Bronchial epithelial cell (primary cell): ENCODE results near the gene PRKG1. TPM values are rescaled to one million over a fixed set of nuclear protein-coding genes. Genes with fewer than 3 reads are reported as not detected.

ENCODE experiments used
- DNase-seq: peaks from one replicate; pipeline ENCODE4 v3.0.0-alpha.2; 2010; ENCODE audit warnings: low read depth
- FAIRE-seq: peaks from 2 replicates; lab custom pipeline; 2011; peaks lifted over from hg19 to GRCh38; lab: Jason Lieb, UNC
- H3K27me3 ChIP-seq: 2 replicates; pipeline ENCODE4 v1.5.1; 2011; ENCODE audit warnings: low read length; ENCODE audit not compliant: control insufficient read depth, insufficient read depth
- H3K36me3 ChIP-seq: 2 replicates; pipeline ENCODE4 v1.5.1; 2011; ENCODE audit warnings: low read length; ENCODE audit not compliant: control insufficient read depth, insufficient read depth
- H3K4me3 ChIP-seq: 2 replicates; pipeline ENCODE4 v1.5.1; 2011; ENCODE audit warnings: mild to moderate bottlenecking, low read depth, low read length, control low read depth
- total RNA-seq: library from RNA; depleted of rRNA; stranded (reverse); fragments of >200 nt; gene quantifications from 2 replicates; pipeline ENCODE4 v1.2.1, GENCODE V29; 2014
- TF ChIP-seq, protein P1 (sequence below): IDR thresholded peaks from 2 replicates; pipeline ENCODE4 v1.5.1; 2011; ENCODE audit warnings: mild to moderate bottlenecking, moderate library complexity, low read length, control low read depth, inconsistent platforms; ENCODE audit not compliant: insufficient read depth, severe bottlenecking

Gene PRKG1
- total RNA-seq, 1 donor from 2014 or later: 0.26 TPM

DNA sequence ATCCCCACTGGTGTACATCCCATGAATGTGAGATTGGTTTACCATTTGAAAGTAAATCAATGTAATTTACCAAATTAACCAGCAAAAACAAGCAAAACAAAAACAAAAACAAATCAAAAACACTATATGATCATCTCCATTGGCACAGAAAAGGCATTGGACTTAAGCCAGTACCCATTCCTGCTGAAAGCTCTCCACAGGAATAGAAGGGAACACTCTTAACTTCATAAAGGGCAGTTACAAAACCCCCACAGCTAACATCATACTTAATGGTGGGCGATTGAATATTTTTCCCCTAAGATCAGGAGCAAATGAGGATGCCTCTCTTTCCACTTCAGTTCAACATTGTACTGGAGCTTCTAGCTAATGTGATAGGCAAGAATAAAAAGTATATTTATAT lies 34.1 kb downstream of the PRKG1 start:
- Histone ChIP-seq H3K4me3 (no peak overlapping the region), H3K27me3 (no peaks in the 10 kb centered on the region), H3K36me3 (no peaks in the 10 kb centered on the region)
- FAIRE-seq (no peak), DNase-seq (no peak)
- TF ChIP-seq, protein P1, sequence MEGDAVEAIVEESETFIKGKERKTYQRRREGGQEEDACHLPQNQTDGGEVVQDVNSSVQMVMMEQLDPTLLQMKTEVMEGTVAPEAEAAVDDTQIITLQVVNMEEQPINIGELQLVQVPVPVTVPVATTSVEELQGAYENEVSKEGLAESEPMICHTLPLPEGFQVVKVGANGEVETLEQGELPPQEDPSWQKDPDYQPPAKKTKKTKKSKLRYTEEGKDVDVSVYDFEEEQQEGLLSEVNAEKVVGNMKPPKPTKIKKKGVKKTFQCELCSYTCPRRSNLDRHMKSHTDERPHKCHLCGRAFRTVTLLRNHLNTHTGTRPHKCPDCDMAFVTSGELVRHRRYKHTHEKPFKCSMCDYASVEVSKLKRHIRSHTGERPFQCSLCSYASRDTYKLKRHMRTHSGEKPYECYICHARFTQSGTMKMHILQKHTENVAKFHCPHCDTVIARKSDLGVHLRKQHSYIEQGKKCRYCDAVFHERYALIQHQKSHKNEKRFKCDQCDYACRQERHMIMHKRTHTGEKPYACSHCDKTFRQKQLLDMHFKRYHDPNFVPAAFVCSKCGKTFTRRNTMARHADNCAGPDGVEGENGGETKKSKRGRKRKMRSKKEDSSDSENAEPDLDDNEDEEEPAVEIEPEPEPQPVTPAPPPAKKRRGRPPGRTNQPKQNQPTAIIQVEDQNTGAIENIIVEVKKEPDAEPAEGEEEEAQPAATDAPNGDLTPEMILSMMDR: no peak

DNA sequence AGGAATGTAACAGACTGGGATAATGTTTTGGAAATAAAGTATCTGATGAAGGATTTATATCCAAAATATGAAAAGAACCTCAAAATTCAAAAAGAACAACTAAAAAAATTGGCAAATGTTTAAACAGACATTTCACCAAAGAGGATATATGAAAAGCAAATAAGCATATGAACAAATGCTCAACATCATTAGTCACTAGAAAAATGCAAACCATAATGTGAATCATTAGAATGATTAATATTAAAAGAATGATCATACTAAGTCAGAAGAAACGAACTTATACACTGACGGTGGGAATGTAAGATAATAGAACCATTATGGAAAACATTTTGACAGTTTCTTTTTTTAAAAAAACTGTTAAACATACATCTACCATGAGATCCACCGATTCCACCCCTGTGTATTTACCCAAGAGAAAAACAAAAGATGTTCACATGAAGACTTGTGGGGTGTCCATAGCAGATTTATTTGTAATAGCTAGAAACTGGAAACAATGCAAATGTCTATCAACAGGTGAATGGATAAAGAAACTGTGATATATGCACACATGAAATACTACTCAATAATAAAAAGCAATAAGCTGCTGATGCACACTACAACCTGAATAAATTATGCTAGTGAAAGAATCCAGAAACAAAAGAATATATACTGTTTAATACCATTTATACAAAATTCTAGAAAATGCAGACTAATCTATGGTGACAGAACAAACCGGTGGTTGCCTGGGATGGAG lies 35.7 kb downstream of the PRKG1 start:
- Histone ChIP-seq H3K27me3 (no peaks in the 10 kb centered on the region), H3K36me3 (no peaks in the 10 kb centered on the region), H3K4me3 (no peak overlapping the region)
- FAIRE-seq (no peak), DNase-seq (peak; percentile 91)
- TF ChIP-seq, protein P1: no peak

DNA sequence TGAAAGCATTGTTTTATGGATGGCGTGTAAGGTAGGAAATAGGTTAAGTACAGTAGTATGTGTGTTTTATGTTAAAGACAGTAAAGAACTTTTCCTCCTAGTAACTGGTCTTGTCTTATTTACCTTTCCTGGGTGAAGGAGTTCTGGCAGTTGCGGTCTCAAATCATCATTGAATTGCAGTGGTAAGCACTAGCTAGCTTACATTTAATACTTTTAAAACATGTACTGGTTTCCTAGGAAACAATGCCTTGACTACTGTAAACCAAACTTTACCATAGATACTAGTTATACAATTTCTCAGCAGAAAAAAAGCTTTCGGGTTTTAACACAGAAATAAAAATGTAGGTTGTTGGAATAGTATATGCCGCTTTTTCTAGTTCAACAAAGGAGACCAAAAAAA lies 37.7 kb downstream of the PRKG1 start:
- TF ChIP-seq, protein P1: no peak
- DNase-seq (no peak), FAIRE-seq (no peak)
- Histone ChIP-seq H3K27me3 (no peaks in the 10 kb centered on the region), H3K4me3 (no peak overlapping the region), H3K36me3 (no peaks in the 10 kb centered on the region)

DNA sequence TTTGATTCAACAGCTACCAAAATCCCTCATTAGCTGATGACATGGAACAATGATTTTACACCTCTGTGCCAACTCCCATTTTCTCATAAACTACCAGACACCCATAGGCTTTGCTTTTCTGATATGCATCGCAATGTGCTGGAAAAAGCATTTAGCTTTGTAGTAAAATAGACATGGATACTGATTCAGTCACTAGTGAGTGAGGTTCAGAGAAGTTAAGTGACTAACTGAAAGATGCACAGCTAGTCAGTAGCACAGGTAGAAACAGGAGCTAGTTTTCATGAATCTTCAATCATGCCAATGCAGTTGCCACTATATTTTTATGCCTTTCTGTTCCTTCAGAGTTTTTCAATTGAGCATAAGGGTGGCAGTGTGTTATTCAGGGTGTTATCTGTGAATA lies 38.7 kb downstream of the PRKG1 start:
- no peaks in the 10 kb centered on the region for H3K27me3 ChIP-seq
- H3K36me3 ChIP-seq: no peaks in the 10 kb centered on the region
- DNase-seq (no peak), FAIRE-seq (no peak)
- TF ChIP-seq, protein P1: no peak
- no peak overlapping the region for H3K4me3 ChIP-seq

DNA sequence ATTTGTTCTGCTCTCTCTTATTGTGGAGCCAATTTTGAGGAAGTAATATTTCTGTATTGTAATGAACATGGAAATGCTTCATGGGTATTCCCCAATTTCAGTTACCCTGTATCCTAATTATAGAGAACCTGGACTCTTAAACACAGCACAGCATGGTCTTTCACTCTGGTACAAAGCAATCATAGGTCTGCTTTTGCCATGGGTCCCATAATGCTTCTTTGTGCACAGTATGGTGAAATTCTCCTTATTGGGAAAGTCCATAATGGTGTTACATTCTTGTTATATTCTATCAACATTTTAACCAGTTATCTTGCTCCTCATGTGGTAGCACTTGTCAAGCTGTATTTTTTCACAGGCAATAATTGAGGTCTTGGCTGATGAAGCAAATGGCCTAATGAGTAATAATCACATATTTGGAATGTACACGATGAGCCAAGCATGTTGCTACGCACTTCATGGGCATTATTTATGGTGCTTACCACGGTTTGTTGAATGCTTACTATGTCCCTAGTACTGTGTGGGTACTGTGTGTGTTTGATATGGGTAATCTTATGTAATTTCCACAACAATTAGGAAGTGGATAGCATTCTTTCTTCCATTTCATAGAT lies 42.9 kb downstream of the PRKG1 start:
- DNase-seq (peak; percentile 63), FAIRE-seq (no peak)
- H3K27me3 ChIP-seq: no peaks in the 10 kb centered on the region
- TF ChIP-seq, protein P1: no peak
- H3K36me3 ChIP-seq: no peaks in the 10 kb centered on the region
- H3K4me3 ChIP-seq: no peak overlapping the region
